Measurements from ENCODE around the gene ZNHIT6. TPM values are rescaled to one million over a fixed set of nuclear protein-coding genes. Genes with fewer than 3 reads are reported as not detected.
A peak's percentile ranks its signal among the peaks of the same experiment; 100 is the strongest.
"Not testable (repeated sequence)": the region's sequence is repeated elsewhere in the genome, so short reads cannot be mapped to it uniquely, and the experiment has no call there.

The ZNHIT6 gene
- total RNA-seq, 3 donors from 2014 or later, result 13.8 to 18.1 (median 15.4) TPM

DNA sequence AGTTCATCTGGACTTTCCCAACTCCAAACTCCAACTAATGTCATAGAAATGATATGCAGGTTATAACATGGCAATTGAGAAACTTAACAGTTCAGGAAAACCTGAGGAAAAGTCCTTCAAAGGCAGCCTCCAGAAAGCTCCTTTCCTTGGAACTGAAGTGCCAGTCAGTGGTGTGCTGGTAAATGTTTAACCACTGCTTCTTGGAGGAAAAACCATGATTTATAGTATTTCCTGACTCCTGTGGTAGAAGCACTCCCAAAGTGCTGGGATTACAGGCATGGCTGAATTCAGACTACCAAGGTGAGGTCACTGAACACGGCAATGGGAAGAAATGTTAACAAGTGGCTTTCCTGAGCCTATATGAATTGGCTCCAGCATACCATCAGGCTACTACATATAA is 26.7 kb upstream of the ZNHIT6 start:
- no peaks in the 10 kb centered on the region for H3K36me3 ChIP-seq
- TF ChIP-seq CTCF (IDR thresholded peaks at IDR 0.05) (no peak), POLR2A (IDR thresholded peaks at IDR 0.05) (no peak), POLR2AphosphoS5 (IDR thresholded peaks at IDR 0.05) (no peak)
- no peak overlapping the region for H3K4me3 ChIP-seq
- no peaks in the 10 kb centered on the region for H3K9me3 ChIP-seq
- no peak for DNase-seq (ENCODE audit: low spot score in 2 of 2)
- no peak overlapping the region for H3K27ac ChIP-seq
- no peaks in the 10 kb centered on the region for H3K4me1 ChIP-seq
- no peaks in the 10 kb centered on the region for H3K27me3 ChIP-seq
- intact Hi-C loops (cut with DNase I; ENCODE audit: low total_unique reads), result no loop called here

GRCh38 chr1:85718678-85719340 is 10.6 kb upstream of the ZNHIT6 start:
- H3K4me3 ChIP-seq, result no peak overlapping the region
- H3K4me1 ChIP-seq, result no peaks in the 10 kb centered on the region
- no peak overlapping the region for H3K27ac ChIP-seq
- intact Hi-C loops (cut with DNase I; ENCODE audit: low total_unique reads), result no loop called here
- TF ChIP-seq CTCF (IDR thresholded peaks at IDR 0.05) (no peak), POLR2A (IDR thresholded peaks at IDR 0.05) (no peak), POLR2AphosphoS5 (IDR thresholded peaks at IDR 0.05) (no peak)
- H3K36me3 ChIP-seq, result no peaks in the 10 kb centered on the region
- DNase-seq (ENCODE audit: low spot score in 2 of 2), result no peak
- no peaks in the 10 kb centered on the region for H3K27me3 ChIP-seq
- H3K9me3 ChIP-seq, result peaks cover 16 to 24% of the 10 kb centered on the region in 2 donors

DNA sequence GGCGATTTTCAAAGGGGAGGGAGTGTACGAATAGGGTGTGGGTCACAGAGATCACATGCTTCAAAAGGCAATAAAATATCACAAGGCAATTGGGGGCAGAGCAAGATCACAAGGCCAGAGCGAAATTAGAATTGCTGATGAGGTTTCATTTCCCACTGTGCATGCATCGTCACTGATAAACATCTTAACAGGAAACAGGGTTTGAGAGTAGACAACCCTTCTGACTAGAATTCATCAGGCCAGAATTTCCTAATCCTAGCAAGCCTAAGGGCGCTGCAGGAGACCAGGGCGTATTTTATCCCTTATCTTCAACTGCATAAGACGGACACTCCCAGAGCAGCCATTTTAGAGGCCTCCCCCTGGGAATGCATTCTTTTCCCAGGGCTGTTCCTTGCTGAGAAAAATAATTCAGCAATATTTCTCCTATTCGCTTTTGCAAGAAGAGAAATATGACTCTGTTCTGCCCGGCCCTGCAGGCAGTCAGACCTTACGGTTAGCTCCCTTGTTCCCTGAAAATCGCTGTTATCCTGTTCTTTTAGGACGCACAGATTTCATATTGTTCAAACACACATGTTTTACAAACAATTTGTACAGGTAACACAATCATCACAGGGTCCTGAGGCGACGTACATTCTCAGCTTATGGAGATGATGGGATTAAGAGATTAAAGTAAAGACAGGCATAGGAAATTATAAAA is 6.3 kb upstream of the ZNHIT6 start:
- H3K4me3 ChIP-seq; H3K36me3 ChIP-seq; H3K27me3 ChIP-seq; DNase-seq (ENCODE audit: low spot score in 2 of 2); H3K4me1 ChIP-seq; H3K27ac ChIP-seq; intact Hi-C loops (cut with DNase I; ENCODE audit: low total_unique reads): not testable (repeated sequence)
- H3K9me3 ChIP-seq, result peaks cover 6 to 11% of the 10 kb centered on the region in 2 donors

DNA sequence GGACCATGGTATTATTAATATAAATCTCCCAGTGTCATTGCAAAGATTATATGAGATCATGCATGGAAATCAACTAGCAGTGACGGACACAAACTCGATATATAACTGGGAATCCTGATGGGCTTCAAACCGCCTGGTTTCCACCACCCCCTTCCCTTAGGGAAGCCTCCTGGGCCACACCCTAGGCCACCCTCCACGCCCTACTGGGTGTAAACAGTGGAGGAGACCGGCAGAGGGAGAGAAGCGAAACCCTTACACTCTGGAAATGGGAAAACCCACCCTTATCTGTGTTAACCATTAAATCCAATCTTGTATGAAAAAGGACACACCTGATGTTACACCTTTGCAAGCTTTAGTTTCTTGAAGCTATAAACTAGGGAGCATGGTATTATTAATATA is 595 bp upstream of the ZNHIT6 start:
- TF ChIP-seq CTCF (IDR thresholded peaks at IDR 0.05) (no peak), POLR2A (IDR thresholded peaks at IDR 0.05) (no peak), POLR2AphosphoS5 (IDR thresholded peaks at IDR 0.05) (no peak)
- peaks cover 0 to 10% of the 10 kb centered on the region in 2 donors for H3K4me1 ChIP-seq
- intact Hi-C loops (cut with DNase I; ENCODE audit: low total_unique reads), result no loop called here
- no peaks in the 10 kb centered on the region for H3K27me3 ChIP-seq
- peak overlapping the region; percentile 71 to 81 (median 81) for H3K4me3 ChIP-seq
- no peaks in the 10 kb centered on the region for H3K9me3 ChIP-seq
- peak overlapping the region; percentile 90 to 94 for H3K27ac ChIP-seq
- no peak for DNase-seq (ENCODE audit: low spot score in 2 of 2)
- H3K36me3 ChIP-seq, result no peaks in the 10 kb centered on the region

DNA sequence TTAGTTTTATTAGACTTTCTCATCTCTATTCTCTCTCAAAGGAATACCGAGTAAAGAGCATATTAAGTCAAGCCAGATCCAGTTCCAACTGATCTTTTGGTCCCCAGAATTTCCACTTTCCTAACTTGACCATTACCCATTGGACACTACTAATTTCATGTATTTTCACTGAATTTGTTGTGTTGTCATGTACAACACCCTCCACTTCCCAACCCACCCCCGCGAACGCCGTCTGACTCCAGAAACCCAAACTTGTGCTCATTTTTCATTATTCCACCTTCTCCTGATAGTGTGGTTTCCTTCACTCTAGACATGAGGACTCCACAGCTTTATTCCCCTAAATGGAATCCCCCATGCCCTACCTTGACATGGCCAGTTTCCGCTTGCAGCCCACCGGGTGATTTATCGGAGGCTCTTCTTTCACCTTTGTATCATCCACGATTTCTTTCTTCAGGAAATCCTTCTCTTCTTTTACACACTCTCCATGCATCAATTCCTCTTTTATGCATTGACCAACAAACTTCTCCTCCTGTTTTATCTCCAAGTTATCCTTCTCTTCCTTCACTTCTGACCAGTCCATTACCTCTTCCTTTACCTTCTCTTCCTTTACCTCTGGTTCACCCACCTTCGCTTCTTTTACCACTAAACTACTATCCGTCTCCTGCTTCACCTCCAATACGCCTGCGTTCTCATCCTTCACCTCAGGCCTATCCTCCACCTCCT is 805 bp downstream of the ZNHIT6 start:
- Histone ChIP-seq H3K9me3 (no peaks in the 10 kb centered on the region), H3K27me3 (no peaks in the 10 kb centered on the region), H3K4me3 (peak overlapping the region; percentile 71 to 81 (median 81)), H3K4me1 (peaks cover 0 to 10% of the 10 kb centered on the region in 2 donors), H3K36me3 (no peaks in the 10 kb centered on the region), H3K27ac (peak overlapping the region; percentile 90 to 94)
- TF ChIP-seq POLR2AphosphoS5 (IDR thresholded peaks at IDR 0.05) (no peak), CTCF (IDR thresholded peaks at IDR 0.05) (no peak), POLR2A (IDR thresholded peaks at IDR 0.05) (no peak)
- intact Hi-C loops (cut with DNase I; ENCODE audit: low total_unique reads), result no loop called here
- DNase-seq (ENCODE audit: low spot score in 2 of 2), result no peak

Data from breast epithelium (tissue), 4 donors.